HG02938 (cell line): ENCODE results near the gene ASPG.

ENCODE experiments used
- ATAC-seq: cut with Tn5 transposase; IDR thresholded peaks from one replicate; pipeline ENCODE4 v1.9.1; 2021; ENCODE audit warnings: mild to moderate bottlenecking, moderate library complexity; ENCODE audit not compliant: unreplicated experiment

ASPG gene

DNA sequence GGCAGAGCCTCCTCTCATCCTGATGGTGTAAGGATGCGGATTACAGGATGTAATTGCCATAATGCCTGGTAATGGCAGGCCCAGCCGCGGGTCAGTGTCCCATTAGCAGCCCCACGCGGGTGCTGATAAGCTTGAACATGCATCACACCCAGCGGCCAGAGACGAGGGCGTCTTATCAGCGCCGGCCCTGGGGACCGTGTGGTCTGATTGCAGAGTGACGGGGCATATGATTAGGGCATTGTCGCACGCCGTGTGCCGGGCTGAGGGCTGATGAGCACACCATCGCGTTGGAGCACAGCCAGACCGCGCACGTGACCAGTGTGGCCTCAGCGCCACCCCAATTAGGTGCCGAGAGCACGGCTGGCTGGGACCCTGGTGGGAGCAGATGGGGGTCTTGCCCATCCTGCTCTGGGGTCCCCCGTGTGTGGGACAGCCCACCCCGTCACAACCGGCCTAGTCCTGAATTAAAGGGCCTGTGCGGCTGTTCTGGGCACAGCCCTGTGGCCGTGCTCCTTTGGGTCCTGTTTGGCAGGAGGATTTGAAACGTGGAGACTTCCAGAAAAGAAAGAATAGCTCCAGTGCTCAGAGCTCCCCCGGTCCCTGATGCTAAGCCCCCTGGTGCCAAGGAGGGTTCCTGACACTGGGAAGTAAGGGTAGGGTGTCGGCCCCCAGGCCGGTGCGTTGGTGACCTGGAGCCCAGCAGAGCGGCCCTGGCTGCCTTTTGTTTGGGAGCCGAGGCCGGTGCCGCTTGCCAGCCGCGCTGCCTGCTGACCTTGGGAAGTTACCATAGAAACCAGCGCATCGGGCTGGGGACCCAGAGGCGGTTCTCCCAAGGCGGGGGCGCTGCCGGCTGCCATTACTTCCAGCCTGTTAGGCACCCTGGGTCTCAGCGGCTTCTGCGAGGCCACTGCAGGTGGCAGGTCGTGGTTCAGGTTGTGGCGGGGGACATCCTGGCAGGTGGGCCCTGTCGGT lies 73.6 kb downstream of the ASPG start:
- no peak for ATAC-seq

DNA sequence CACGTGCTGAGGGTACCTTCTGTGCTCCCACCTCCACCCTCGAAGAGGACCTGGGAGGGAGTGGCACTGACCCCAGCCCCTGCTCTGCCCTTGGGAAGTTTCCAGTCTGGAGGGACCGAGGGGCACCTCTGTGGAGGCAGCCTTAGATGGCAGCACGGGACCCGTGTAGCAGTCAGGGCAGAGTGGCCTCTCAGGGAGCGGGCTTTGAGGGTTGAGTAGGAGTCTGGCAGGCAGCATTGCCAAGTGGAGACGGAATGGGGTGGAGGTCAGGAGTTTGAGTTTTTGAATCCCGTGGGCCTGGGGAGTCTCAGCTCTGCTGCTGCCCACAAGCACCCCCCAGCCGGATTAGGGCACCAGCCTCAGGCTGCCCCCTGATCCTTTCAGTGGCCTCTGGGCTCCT lies 74.5 kb downstream of the ASPG start:
- ATAC-seq, result no peak

DNA sequence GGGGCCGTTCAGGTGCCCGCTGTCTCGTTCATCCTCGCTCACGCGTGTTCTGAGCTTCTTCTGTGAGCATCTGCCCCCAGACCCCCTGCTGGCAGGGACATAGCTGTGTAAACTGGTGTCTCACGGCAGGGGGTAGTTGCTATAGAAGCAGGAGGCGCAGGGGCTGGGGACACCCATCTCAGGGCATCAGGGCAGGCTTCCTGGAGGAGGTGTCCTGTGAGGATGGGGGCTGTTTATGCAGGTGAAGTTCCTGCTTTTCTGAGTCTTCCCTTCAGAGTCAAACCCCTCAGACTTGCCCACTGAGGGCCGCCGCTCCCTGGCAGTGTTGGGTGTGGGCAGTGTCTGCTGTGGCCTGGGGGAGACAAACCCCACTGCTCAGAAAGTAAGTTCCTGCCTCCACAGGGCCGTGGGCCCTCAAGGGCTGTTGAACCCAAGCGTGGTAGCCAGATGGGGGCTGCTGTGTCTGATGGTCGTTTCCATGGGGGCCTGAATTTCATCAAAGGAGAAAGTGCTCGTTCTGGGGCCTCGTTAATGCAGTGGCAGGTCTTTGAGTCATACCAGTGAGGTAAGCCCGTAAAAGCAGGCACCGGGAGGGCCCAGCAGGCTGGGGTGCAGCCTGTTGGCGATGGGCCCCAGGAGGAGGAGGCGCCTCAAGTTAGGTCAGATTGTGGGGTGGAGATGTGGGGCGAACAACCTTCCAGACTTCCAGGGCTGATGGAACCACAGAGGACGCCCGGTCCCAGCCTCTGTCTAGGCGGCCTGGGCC lies 76.3 kb downstream of the ASPG start:
- ATAC-seq, result no peak

DNA sequence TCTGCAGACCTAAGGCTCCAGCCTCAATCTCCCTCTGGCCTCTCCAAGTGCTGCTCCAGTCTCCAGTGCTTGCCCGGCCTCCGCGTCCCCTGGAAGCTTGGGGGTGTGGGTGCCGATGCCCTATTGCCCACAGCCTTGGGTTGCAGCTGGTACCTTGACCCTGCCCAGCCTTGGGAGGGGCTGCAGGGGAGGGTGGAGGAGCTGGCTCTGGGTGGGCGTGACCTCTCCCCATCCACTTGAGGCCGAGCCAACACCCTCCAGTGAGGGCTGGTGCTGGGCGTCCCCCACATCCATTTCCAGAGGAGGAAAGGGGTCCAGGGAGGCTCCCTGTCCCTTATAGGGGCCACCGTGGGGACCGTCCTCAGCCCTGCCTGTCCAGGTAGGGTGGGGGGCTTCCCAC lies 77.0 kb downstream of the ASPG start:
- ATAC-seq, result no peak

DNA sequence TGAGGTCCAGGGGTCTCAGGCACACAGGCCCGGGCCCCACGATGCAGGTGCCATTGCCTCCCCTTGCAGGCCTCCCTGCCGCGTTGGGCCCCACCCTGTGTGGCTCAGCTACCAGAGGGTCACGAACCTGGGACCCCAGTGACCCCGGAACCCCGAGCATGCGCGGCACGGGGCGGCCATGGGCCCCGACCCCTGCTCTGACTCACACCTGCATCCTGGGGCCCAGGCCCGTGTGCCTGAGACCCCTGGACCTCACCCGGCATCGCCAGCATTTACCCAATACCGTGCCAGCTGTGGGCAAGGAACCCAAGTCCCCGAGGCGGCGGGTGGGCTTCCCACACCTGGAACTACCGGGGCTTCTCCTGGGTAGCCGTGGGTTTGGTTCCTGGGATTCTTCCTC lies 78.0 kb downstream of the ASPG start:
- no peak for ATAC-seq

DNA sequence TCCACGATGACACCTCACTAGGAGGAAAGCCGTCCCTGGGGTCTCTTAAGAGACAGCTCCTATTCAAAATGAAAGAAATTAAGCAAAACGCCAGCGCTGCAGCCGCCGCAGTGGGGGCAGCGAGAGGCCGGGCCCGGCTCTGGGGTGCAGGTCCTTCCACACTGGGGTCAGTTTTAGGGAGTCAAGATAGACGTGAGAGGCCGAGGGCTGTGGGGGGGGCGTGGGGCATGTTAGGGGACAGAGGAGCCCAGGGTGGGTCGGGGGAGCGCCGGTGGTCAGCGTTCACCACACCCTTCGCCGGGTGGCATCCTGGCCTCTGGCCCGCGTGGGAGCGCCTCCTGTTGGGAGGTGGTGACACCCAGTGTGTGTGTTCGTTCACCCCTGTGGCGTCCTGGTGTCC lies 78.5 kb downstream of the ASPG start:
- no peak for ATAC-seq

DNA sequence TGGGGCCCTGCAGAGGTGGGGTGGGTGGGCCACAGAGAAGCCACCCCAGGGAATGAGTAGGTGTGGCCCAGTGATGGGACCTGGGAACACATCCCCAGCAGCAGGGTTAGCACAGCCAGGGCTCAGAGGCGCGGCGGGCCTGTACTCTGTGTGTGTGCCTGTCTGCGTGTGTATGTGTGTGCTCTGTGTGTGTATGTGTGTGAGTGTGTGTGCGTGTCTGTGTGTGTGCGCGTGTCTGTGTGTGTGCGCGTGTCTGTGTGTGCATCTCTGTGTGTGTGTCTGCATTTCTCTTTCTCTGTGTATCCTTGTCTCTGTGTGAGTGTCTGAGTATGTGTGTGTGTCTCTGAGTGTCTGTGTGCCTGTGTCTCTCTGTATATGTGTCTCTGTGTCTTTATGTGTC lies 79.0 kb downstream of the ASPG start:
- ATAC-seq, result no peak
